Prostate gland (tissue), 2 donors: ENCODE measurements around the gene TESK1.

Source experiments
- POLR2A ChIP-seq: fragments of 450-650 bp; IDR thresholded peaks from one replicate; pipeline ENCODE4 v1.6.1; 2016; ENCODE audit warnings: antibody characterized with exemption, mild to moderate bottlenecking
- POLR2AphosphoS5 ChIP-seq: sonication (generic); formaldehyde crosslinking; IDR thresholded peaks from one replicate; pipeline ENCODE4 v1.6.1; 2017; ENCODE audit warnings: antibody characterized with exemption
- TF ChIP-seq, protein P1 (sequence below), 4 experiments: fragments of 200-600 bp in 2 of 4; fragments of 450-650 bp in 2 of 4; sonication (generic) in 2 of 4; IDR thresholded peaks; 1 replicate in 3 of 4; 2 replicates in 1 of 4; pipeline ENCODE4 v1.5.1; 2016 to 2019; ENCODE audit warnings: antibody characterized with exemption in 4 of 4, mild to moderate bottlenecking in 2 of 4, moderate library complexity in 2 of 4

DNA sequence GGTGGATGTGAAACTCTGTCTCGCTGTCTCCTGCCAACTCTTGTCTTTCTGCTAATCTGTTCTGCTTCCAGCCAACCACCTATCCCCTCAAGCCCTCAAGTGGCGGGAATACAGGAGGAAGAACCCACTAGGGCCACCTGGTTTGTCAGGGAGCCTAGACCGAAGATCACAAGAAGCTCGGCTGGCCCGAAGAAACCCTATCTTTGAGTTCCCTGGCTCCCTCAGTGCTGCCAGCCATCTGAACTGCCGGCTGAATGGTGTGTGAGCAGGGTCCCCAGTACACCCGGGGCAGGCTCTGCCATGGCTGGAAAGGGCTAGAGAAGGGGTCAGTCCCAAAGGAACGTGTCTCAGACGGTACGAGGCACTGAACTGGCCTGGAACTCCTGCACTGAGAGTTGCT is 49.2 kb upstream of the TESK1 start:
- TF ChIP-seq, protein P1, sequence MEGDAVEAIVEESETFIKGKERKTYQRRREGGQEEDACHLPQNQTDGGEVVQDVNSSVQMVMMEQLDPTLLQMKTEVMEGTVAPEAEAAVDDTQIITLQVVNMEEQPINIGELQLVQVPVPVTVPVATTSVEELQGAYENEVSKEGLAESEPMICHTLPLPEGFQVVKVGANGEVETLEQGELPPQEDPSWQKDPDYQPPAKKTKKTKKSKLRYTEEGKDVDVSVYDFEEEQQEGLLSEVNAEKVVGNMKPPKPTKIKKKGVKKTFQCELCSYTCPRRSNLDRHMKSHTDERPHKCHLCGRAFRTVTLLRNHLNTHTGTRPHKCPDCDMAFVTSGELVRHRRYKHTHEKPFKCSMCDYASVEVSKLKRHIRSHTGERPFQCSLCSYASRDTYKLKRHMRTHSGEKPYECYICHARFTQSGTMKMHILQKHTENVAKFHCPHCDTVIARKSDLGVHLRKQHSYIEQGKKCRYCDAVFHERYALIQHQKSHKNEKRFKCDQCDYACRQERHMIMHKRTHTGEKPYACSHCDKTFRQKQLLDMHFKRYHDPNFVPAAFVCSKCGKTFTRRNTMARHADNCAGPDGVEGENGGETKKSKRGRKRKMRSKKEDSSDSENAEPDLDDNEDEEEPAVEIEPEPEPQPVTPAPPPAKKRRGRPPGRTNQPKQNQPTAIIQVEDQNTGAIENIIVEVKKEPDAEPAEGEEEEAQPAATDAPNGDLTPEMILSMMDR (IDR thresholded peaks at IDR 0.05): no peak
- TF ChIP-seq POLR2A (no peak), POLR2AphosphoS5 (no peak)
